OCI-LY7 (cell line): ENCODE data around the gene YIPF5. TPM values are rescaled to one million over a fixed set of nuclear protein-coding genes. Genes with fewer than 3 reads are reported as not detected.

Source experiments
- BruUV-seq: library from RNA; stranded (reverse); fragments of 400-500 nt; replicated peaks from 2 replicates; lab custom pipeline; 2021; lab: Mats Ljungman, UMichigan
- CTCF ChIA-PET: fragments of 300-600 bp; sonication (Branson Sonifier 250); formaldehyde crosslinking; loops from one replicate; lab custom pipeline; 2022; ENCODE audit warnings: antibody characterized with exemption; ENCODE audit not compliant: unreplicated experiment; lab: Charles Lee
- POLR2A ChIA-PET: fragments of 300-600 bp; sonication (Branson Sonifier 250); formaldehyde crosslinking; loops from one replicate; lab custom pipeline; 2022; ENCODE audit warnings: antibody characterized with exemption; lab: Charles Lee
- DNase-seq: peaks from one replicate; pipeline ENCODE4 v3.0.0-alpha.2; 2015; ENCODE audit warnings: low spot score
- H2AFZ ChIP-seq: fragments of 200-600 bp; sonication (generic), shearing (Covaris generic); 2 replicates; pipeline ENCODE4 v1.6.1; 2014; ENCODE audit warnings: mild to moderate bottlenecking, antibody characterized with exemption, low read length, moderate library complexity
- H3K27ac ChIP-seq: fragments of 200-600 bp; sonication (generic); 2 replicates; pipeline ENCODE4 v1.5.1; 2014; ENCODE audit warnings: mixed run types, low read depth, mild to moderate bottlenecking, moderate library complexity, low read length, inconsistent platforms; ENCODE audit not compliant: poor library complexity, severe bottlenecking
- H3K36me3 ChIP-seq: fragments of 200-600 bp; sonication (generic); 2 replicates; pipeline ENCODE4 v1.6.1; 2014; ENCODE audit warnings: mild to moderate bottlenecking, antibody characterized with exemption, low read length, moderate library complexity, mixed read lengths; ENCODE audit not compliant: insufficient read depth
- H3K4me1 ChIP-seq: fragments of 200-600 bp; sonication (generic); 2 replicates; pipeline ENCODE4 v1.5.1; 2014; ENCODE audit warnings: mild to moderate bottlenecking, low read length; ENCODE audit not compliant: insufficient read depth, poor library complexity, severe bottlenecking
- H3K4me2 ChIP-seq: fragments of 200-600 bp; sonication (generic); 2 replicates; pipeline ENCODE4 v1.6.1; 2014; ENCODE audit warnings: mild to moderate bottlenecking, low read length
- H3K4me3 ChIP-seq: fragments of 200-600 bp; sonication (generic); 2 replicates; pipeline ENCODE4 v1.5.1; 2014; ENCODE audit warnings: mild to moderate bottlenecking, low read depth, low read length; ENCODE audit not compliant: poor library complexity, severe bottlenecking
- H3K79me2 ChIP-seq: fragments of 200-600 bp; sonication (generic); 2 replicates; pipeline ENCODE4 v1.6.1; 2016; ENCODE audit warnings: low read depth, mild to moderate bottlenecking, low read length, moderate library complexity, mixed read lengths; ENCODE audit not compliant: insufficient read depth
- H3K9me2 ChIP-seq: fragments of 200-600 bp; sonication (generic); 2 replicates; pipeline ENCODE4 v1.6.1; 2016; ENCODE audit warnings: mild to moderate bottlenecking, low read length, mixed read lengths; ENCODE audit not compliant: insufficient read depth
- H3K9me3 ChIP-seq: fragments of 200-600 bp; sonication (generic); 2 replicates; pipeline ENCODE4 v1.6.1; 2014; ENCODE audit warnings: mild to moderate bottlenecking, mixed run types, low read length, mixed read lengths
- H4K20me1 ChIP-seq: fragments of 200-600 bp; sonication (generic); 2 replicates; pipeline ENCODE4 v1.6.1; 2014; ENCODE audit warnings: mild to moderate bottlenecking, antibody characterized with exemption, low read length, moderate library complexity, mixed read lengths; ENCODE audit not compliant: insufficient read depth
- CTCF ChIP-seq: fragments of 200-600 bp; sonication (generic); conservative IDR thresholded peaks from 2 replicates; pipeline ENCODE4 v1.5.1; 2014; ENCODE audit warnings: mild to moderate bottlenecking, antibody characterized with exemption, low read length, moderate library complexity, mixed read lengths
- EZH2phosphoT487 ChIP-seq: fragments of 200-600 bp; sonication (generic); IDR thresholded peaks from 2 replicates; pipeline ENCODE4 v1.6.1; 2018; ENCODE audit warnings: low read depth, borderline replicate concordance, mild to moderate bottlenecking, mixed run types, antibody characterized with exemption, low read length, moderate library complexity, mixed read lengths
- intact Hi-C: fragments of 100-400 bp; cut with micrococcal nuclease; formaldehyde crosslinking; loops from one replicate; pipeline ENCODE4 v1.10.0; 2022; ENCODE audit not compliant: unreplicated experiment
- total RNA-seq, 2 experiments: library from RNA; depleted of rRNA in 1 of 2; stranded (reverse); fragments of >200 nt in 1 of 2; shearing (Covaris generic) in 1 of 2; gene quantifications; 2 replicates each; pipeline ENCODE4 v1.2.3, GENCODE V29; 2014 to 2022

Gene YIPF5
- total RNA-seq, 2 experiments from 2014 or later: 11.9 to 23.1 TPM

- intact Hi-C loops: loop anchor here (2.0 to 5.0 kb wide), 2 partner anchors 1037 to 1625 kb away; no protein-coding TSS in a partner anchor
- Histone ChIP-seq H3K4me2 (no peak overlapping the region), H3K27ac (no peak overlapping the region), H3K9me3 (no peaks in the 10 kb centered on the region), H2AFZ (no peak overlapping the region), H3K4me3 (no peak overlapping the region), H3K79me2 (no peaks in the 10 kb centered on the region), H4K20me1 (no peaks in the 10 kb centered on the region), H3K4me1 (no peaks in the 10 kb centered on the region), H3K36me3 (no peaks in the 10 kb centered on the region), H3K9me2 (no peaks in the 10 kb centered on the region)
- no TSS peak for BruUV-seq
- ChIA-PET CTCF (interaction anchor here (0.6 kb wide), 1 partner anchor 100 kb away, joined by 3 read pairs; no protein-coding TSS in a partner anchor), POLR2A (no interaction called here)
- no peak for DNase-seq
- TF ChIP-seq CTCF (no peak), EZH2phosphoT487 (no peak)
Measured at GRCh38 chr5:144202072-144202471, 31.6 kb upstream of the YIPF5 start.

DNA sequence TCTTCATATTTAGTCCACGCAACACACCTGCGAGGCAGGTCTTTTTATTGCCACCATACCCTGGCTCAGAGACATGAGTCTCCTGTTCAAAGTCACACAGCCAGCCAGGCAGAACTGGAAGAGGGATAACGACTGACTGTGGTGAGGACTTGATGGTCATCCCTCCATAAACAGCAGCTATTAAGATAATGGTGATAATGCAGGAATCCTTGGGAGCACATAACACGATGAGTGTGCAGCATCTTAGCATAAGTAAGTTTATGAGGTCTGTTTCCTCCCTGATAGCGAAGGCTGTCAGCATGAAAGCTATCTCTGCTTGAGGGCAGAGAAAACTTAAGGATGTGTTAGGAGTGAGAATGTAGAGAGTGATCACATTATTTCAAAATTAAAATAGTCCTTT lies 31.1 kb upstream of the YIPF5 start:
- Histone ChIP-seq H3K79me2 (no peaks in the 10 kb centered on the region), H3K4me2 (no peak overlapping the region), H4K20me1 (no peaks in the 10 kb centered on the region), H3K9me3 (no peaks in the 10 kb centered on the region), H3K36me3 (no peaks in the 10 kb centered on the region), H2AFZ (no peak overlapping the region), H3K9me2 (no peaks in the 10 kb centered on the region), H3K27ac (no peak overlapping the region), H3K4me3 (no peak overlapping the region), H3K4me1 (no peaks in the 10 kb centered on the region)
- BruUV-seq: no TSS peak
- intact Hi-C loops: loop anchor here (5.0 kb wide), 1 partner anchor 1626 kb away; no protein-coding TSS in a partner anchor
- CTCF ChIA-PET: interaction anchor here (0.6 kb wide), 1 partner anchor 99 kb away, joined by 3 read pairs; no protein-coding TSS in a partner anchor
- no peak for DNase-seq
- TF ChIP-seq EZH2phosphoT487 (no peak), CTCF (no peak)
- POLR2A ChIA-PET: no interaction called here

- BruUV-seq: no TSS peak
- H4K20me1 ChIP-seq: no peaks in the 10 kb centered on the region
- intact Hi-C loops: no loop called here
- H2AFZ ChIP-seq: no peak overlapping the region
- no peaks in the 10 kb centered on the region for H3K79me2 ChIP-seq
- H3K9me2 ChIP-seq: no peaks in the 10 kb centered on the region
- TF ChIP-seq EZH2phosphoT487: no peak
- DNase-seq: no peak
- ChIA-PET POLR2A (interaction anchor here (1.2 kb wide), 1 partner anchor 10 kb away, joined by 4 read pairs; no protein-coding TSS in a partner anchor), CTCF (no interaction called here)
- no peaks in the 10 kb centered on the region for H3K36me3 ChIP-seq
- H3K4me3 ChIP-seq: no peak overlapping the region
- no peaks in the 10 kb centered on the region for H3K4me1 ChIP-seq
- H3K9me3 ChIP-seq: no peaks in the 10 kb centered on the region
- H3K27ac ChIP-seq: no peak overlapping the region
- no peak overlapping the region for H3K4me2 ChIP-seq
Measured at GRCh38 chr5:144198386-144198785, 27.9 kb upstream of the YIPF5 start.
